Osteocyte (in vitro differentiated cells): ENCODE measurements around the gene SWT1. TPM values are rescaled to one million over a fixed set of nuclear protein-coding genes. Genes with fewer than 3 reads are reported as not detected.

Experiments
- DNase-seq: peaks from one replicate; pipeline ENCODE4 v3.0.0; 2021; ENCODE audit warnings: mixed read lengths; ENCODE audit not compliant: unreplicated experiment; ENCODE audit errors: extremely low spot score
- H3K27ac Mint-ChIP-seq: one replicate; pipeline ENCODE4 v1.8.0; 2021; ENCODE audit warnings: mild to moderate bottlenecking, mixed read lengths; ENCODE audit not compliant: unreplicated experiment
- H3K27me3 Mint-ChIP-seq: one replicate; pipeline ENCODE4 v1.8.0; 2021; ENCODE audit warnings: mixed read lengths; ENCODE audit not compliant: unreplicated experiment
- H3K36me3 Mint-ChIP-seq: one replicate; pipeline ENCODE4 v1.8.0; 2021; ENCODE audit warnings: mixed read lengths; ENCODE audit not compliant: unreplicated experiment
- H3K4me1 Mint-ChIP-seq: one replicate; pipeline ENCODE4 v1.8.0; 2021; ENCODE audit warnings: mixed read lengths; ENCODE audit not compliant: unreplicated experiment
- H3K4me3 Mint-ChIP-seq: one replicate; pipeline ENCODE4 v1.8.0; 2021; ENCODE audit warnings: mild to moderate bottlenecking, moderate library complexity, mixed read lengths; ENCODE audit not compliant: unreplicated experiment
- H3K9me3 Mint-ChIP-seq: one replicate; pipeline ENCODE4 v1.8.0; 2021; ENCODE audit warnings: mixed read lengths; ENCODE audit not compliant: unreplicated experiment
- total RNA-seq: library from RNA; stranded (reverse); gene quantifications from 2 replicates; pipeline ENCODE4 v1.2.1, GENCODE V29; 2021
- TF ChIP-seq, protein P1 (sequence below): fragments of 200-600 bp; sonication (generic); IDR thresholded peaks from 2 replicates; pipeline ENCODE4 v1.5.0; 2021; ENCODE audit warnings: antibody characterized with exemption, mild to moderate bottlenecking, moderate library complexity

The SWT1 gene
- total RNA-seq, 1 donor from 2014 or later: 7.6 TPM

DNA sequence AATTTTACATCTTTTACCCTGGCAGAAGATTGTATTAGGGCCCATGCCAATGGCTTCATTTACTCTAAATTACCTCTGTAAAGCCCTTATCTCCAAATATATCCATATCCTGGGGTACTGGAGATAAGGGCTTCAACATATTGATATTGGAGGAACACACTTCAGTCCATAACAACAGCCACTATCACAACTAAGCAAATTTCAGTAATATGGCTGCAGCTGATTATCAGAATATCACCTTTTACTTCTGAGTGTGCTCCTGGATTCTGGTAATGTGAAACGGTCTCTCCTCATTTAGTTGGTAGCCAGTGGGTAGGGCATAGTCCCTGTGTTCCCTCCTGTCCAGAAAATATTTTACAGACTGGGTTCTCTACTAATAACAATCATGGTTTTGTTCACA, 106.8 kb downstream of the SWT1 start:
- TF ChIP-seq, protein P1, sequence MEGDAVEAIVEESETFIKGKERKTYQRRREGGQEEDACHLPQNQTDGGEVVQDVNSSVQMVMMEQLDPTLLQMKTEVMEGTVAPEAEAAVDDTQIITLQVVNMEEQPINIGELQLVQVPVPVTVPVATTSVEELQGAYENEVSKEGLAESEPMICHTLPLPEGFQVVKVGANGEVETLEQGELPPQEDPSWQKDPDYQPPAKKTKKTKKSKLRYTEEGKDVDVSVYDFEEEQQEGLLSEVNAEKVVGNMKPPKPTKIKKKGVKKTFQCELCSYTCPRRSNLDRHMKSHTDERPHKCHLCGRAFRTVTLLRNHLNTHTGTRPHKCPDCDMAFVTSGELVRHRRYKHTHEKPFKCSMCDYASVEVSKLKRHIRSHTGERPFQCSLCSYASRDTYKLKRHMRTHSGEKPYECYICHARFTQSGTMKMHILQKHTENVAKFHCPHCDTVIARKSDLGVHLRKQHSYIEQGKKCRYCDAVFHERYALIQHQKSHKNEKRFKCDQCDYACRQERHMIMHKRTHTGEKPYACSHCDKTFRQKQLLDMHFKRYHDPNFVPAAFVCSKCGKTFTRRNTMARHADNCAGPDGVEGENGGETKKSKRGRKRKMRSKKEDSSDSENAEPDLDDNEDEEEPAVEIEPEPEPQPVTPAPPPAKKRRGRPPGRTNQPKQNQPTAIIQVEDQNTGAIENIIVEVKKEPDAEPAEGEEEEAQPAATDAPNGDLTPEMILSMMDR: no peak

DNA sequence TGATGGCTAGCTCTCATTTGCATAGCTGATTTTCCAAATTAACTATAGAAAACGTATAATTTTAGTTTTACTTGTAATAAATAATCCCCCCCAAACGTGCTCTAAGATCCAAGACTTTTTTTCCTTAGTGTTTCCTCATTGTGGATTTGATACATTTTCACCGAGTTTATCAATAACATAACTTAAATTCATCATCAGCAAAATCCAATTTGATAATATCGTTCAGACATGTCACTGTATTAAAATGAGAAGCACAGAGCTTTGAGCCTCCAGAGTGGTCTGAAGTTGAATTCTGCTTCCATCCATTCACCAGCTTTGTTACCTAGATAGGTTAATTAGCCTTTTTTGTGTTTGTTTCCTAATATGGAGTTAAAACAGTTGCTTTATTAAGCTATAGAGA, 108.3 kb downstream of the SWT1 start:
- TF ChIP-seq, protein P1: no peak
- DNase-seq: no peak
- Mint-ChIP-seq H3K9me3 (no peaks in the 10 kb centered on the region), H3K36me3 (no peaks in the 10 kb centered on the region), H3K4me3 (no peak overlapping the region), H3K27ac (no peak overlapping the region), H3K4me1 (peaks cover 13% of the 10 kb centered on the region), H3K27me3 (no peaks in the 10 kb centered on the region)

More for the DNA sequence above, 106.8 kb downstream of the SWT1 start:
- Mint-ChIP-seq H3K4me1 (peaks cover 23% of the 10 kb centered on the region), H3K27ac (no peak overlapping the region), H3K9me3 (no peaks in the 10 kb centered on the region), H3K4me3 (no peak overlapping the region), H3K36me3 (no peaks in the 10 kb centered on the region), H3K27me3 (no peaks in the 10 kb centered on the region)
- DNase-seq: no peak

DNA sequence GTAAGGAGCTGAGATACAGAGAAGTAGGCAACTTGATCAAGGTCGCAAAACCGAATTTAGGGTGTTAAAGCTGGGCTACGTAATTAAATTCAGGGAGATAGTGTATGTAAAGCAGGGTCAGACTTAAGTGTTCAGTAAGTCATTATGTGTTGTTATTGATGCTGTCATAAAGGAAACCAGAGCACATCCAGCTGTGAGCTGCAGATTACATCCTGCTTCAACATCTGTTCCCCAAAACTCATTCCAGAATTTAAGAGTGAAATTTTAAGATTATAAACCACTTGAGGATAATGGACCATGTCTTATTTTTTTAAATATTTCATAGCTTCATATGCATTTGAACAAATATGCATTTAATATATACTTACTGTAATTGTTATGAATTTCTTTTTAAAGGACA, 110.3 kb downstream of the SWT1 start:
- H3K4me3 Mint-ChIP-seq: no peak overlapping the region
- TF ChIP-seq, protein P1: no peak
- H3K36me3 Mint-ChIP-seq: no peaks in the 10 kb centered on the region
- no peaks in the 10 kb centered on the region for H3K9me3 Mint-ChIP-seq
- no peaks in the 10 kb centered on the region for H3K27me3 Mint-ChIP-seq
- DNase-seq: no peak
- peaks cover 13% of the 10 kb centered on the region for H3K4me1 Mint-ChIP-seq
- no peak overlapping the region for H3K27ac Mint-ChIP-seq

DNA sequence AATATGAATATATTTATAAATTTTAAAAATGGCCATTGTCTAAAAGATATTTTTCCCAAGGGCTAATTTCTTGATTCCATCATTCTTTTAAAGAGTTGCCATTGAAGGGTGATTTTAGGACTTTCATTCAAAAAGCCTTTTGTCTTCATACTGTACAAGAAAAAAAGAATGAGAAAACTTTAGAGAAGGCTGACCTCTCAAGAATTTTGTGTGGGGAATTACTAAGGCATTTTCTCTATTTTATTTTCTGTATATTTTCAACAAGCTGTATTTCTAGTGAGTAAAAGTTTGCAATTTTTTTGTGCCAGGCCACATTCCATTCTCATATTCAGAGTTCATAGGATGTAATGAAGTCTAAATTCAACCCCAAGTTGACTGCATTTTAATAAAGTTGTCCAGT, 110.7 kb downstream of the SWT1 start:
- H3K9me3 Mint-ChIP-seq: no peaks in the 10 kb centered on the region

DNA sequence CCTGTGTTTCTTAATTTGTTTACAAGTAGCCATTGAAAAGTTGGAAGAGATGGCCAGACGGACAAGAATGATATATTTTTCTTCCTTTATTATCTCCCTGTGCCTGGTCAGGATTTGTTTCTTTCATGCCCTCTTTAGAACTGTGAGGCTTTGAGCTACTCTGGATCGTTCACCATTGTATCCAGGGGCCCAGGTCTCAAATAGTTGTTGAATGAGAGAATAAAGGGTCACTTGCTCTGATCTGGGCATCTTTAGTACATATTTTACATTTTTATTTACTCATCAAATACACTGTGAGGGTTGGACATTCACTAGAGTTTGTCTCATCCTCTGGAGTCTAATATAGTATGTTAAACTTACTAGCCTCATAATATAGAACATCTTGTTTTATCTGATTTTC, 111.4 kb downstream of the SWT1 start:
- TF ChIP-seq, protein P1: no peak
- Mint-ChIP-seq H3K4me3 (no peak overlapping the region), H3K4me1 (peaks cover 15% of the 10 kb centered on the region), H3K27ac (no peak overlapping the region), H3K27me3 (no peaks in the 10 kb centered on the region), H3K9me3 (no peaks in the 10 kb centered on the region), H3K36me3 (no peaks in the 10 kb centered on the region)
- DNase-seq: no peak

More for the DNA sequence above, 110.7 kb downstream of the SWT1 start:
- Mint-ChIP-seq H3K4me3 (no peak overlapping the region), H3K27me3 (no peaks in the 10 kb centered on the region), H3K4me1 (peaks cover 15% of the 10 kb centered on the region), H3K36me3 (no peaks in the 10 kb centered on the region), H3K27ac (no peak overlapping the region)
- no peak for DNase-seq
- TF ChIP-seq, protein P1: no peak
